HCT116 (cell line): ENCODE results near the gene SLAMF1. TPM values are rescaled to one million over a fixed set of nuclear protein-coding genes. Genes with fewer than 3 reads are reported as not detected.

ENCODE experiments used
- ATAC-seq: fragments of 200-7000 bp; cut with Tn5 transposase; 2 replicates; pipeline ENCODE4 v1.9.1; 2020; ENCODE audit warnings: mild to moderate bottlenecking, moderate library complexity
- BruUV-seq: library from RNA; stranded (reverse); fragments of 400-500 nt; replicated peaks from 2 replicates; lab custom pipeline; 2021; lab: Mats Ljungman, UMichigan
- CTCF ChIA-PET: fragments of 300-600 bp; sonication (Branson Sonifier 250); formaldehyde crosslinking; loops from one replicate; lab custom pipeline; 2021; ENCODE audit warnings: antibody characterized with exemption; lab: Charles Lee
- POLR2A ChIA-PET: fragments of 300-600, 350-600 bp; sonication (Branson Sonifier 250); formaldehyde crosslinking; loops from one replicate; lab custom pipeline; 2021; ENCODE audit warnings: antibody characterized with exemption; lab: Charles Lee
- RAD21 ChIA-PET, 2 experiments: fragments of 300-600 bp; sonication (Branson Sonifier 250); formaldehyde crosslinking; loops; one replicate each; lab custom pipeline; 2023; ENCODE audit warnings: low total read pairs in 2 of 2; ENCODE audit not compliant: uncharacterized antibody in 2 of 2, unreplicated experiment in 2 of 2, low non-redundant PET in 1 of 2; lab: Charles Lee
- DNase-seq: peaks from one replicate; pipeline ENCODE4 v3.0.0-alpha.2; 2010; ENCODE audit warnings: low read depth, low spot score
- H2AFZ ChIP-seq: fragments of 200-600 bp; shearing (Covaris generic), sonication (generic); 2 replicates; pipeline ENCODE4 v1.6.1; 2017; ENCODE audit warnings: low read depth, mixed run types, mixed read lengths, antibody characterized with exemption, low read length; ENCODE audit not compliant: poor library complexity, severe bottlenecking
- H3K27ac ChIP-seq: 2 replicates; pipeline ENCODE4 v1.5.1; 2012; ENCODE audit warnings: low read depth, low read length
- H3K27me3 ChIP-seq: fragments of 200-600 bp; sonication (generic); 2 replicates; pipeline ENCODE4 v1.6.1; 2016; ENCODE audit warnings: mixed run types, low read length, mixed read lengths; ENCODE audit not compliant: insufficient read depth
- H3K36me3 ChIP-seq, 2 experiments: fragments of 200-500 bp in 1 of 2; fragments of 200-600 bp in 1 of 2; sonication (Bioruptor generic) in 1 of 2; sonication (generic) in 1 of 2; 2 replicates each; pipeline versions ENCODE4 v1.5.1 to v1.6.1; 2014 to 2016; ENCODE audit warnings: low read length in 2 of 2, inconsistent platforms in 1 of 2, mixed read lengths in 1 of 2, mixed run types in 1 of 2; ENCODE audit not compliant: insufficient read depth in 2 of 2, control insufficient read depth in 1 of 2
- H3K4me1 ChIP-seq, 2 experiments: fragments of 200-600 bp in 1 of 2; sonication (generic) in 1 of 2; 2 replicates each; pipeline versions ENCODE4 v1.5.1 to v1.6.1; 2012 to 2017; ENCODE audit warnings: low read length in 2 of 2, inconsistent platforms in 1 of 2, mild to moderate bottlenecking in 1 of 2, mixed read lengths in 1 of 2, mixed run types in 1 of 2, moderate library complexity in 1 of 2; ENCODE audit not compliant: insufficient read depth in 2 of 2, control insufficient read depth in 1 of 2
- H3K4me2 ChIP-seq: fragments of 200-600 bp; sonication (generic); 2 replicates; pipeline ENCODE4 v1.6.1; 2017; ENCODE audit warnings: mixed run types, low read length, mixed read lengths
- H3K4me3 ChIP-seq, 2 experiments: fragments of 200-600 bp in 1 of 2; sonication (generic) in 1 of 2; replicated peaks in 1 of 2; 2 replicates each; pipeline ENCODE4 v1.5.1; 2011 to 2016; ENCODE audit warnings: low read length in 2 of 2, control low read depth in 1 of 2, low read depth in 1 of 2, mild to moderate bottlenecking in 1 of 2, mixed read lengths in 1 of 2, mixed run types in 1 of 2
- H3K79me2 ChIP-seq: fragments of 200-600 bp; sonication (generic); 2 replicates; pipeline ENCODE4 v1.6.1; 2017; ENCODE audit warnings: mild to moderate bottlenecking, mixed run types, low read length, moderate library complexity, mixed read lengths; ENCODE audit not compliant: insufficient read depth
- H3K9ac ChIP-seq: fragments of 200-600 bp; sonication (generic); 2 replicates; pipeline ENCODE4 v1.6.1; 2016; ENCODE audit warnings: low read length, mixed read lengths
- H3K9me2 ChIP-seq: fragments of 200-600 bp; sonication (generic), shearing (Covaris generic); 2 replicates; pipeline ENCODE4 v1.6.1; 2017; ENCODE audit warnings: mixed run types, mild to moderate bottlenecking, moderate library complexity; ENCODE audit not compliant: insufficient read depth
- H3K9me3 ChIP-seq, 2 experiments: fragments of 200-500 bp in 1 of 2; fragments of 200-600 bp in 1 of 2; sonication (Bioruptor generic) in 1 of 2; sonication (generic) in 1 of 2; 2 replicates each; pipeline ENCODE4 v1.6.1; 2014 to 2017; ENCODE audit warnings: low read length in 2 of 2, mixed read lengths in 2 of 2, inconsistent platforms in 1 of 2, low read depth in 1 of 2, mild to moderate bottlenecking in 1 of 2, mixed run types in 1 of 2, moderate library complexity in 1 of 2; ENCODE audit not compliant: control insufficient read depth in 1 of 2, insufficient read depth in 1 of 2
- H4K20me1 ChIP-seq: fragments of 200-600 bp; sonication (generic), shearing (Covaris generic); 2 replicates; pipeline ENCODE4 v1.6.1; 2017; ENCODE audit warnings: mixed run types, mild to moderate bottlenecking, moderate library complexity; ENCODE audit not compliant: insufficient read depth
- CEBPB ChIP-seq: IDR thresholded peaks from 2 replicates; pipeline ENCODE4 v1.6.1; 2012; ENCODE audit warnings: low read depth
- CTCF ChIP-seq, 3 experiments: fragments of 200-600 bp in 1 of 3; sonication (generic) in 1 of 3; IDR thresholded peaks in 2 of 3; conservative IDR thresholded peaks in 1 of 3; 2 replicates each; pipeline ENCODE4 v1.5.1; 2012 to 2017; ENCODE audit warnings: low read depth in 2 of 3, low read length in 2 of 3, antibody characterized with exemption in 1 of 3, borderline replicate concordance in 1 of 3, control low read depth in 1 of 3, mild to moderate bottlenecking in 1 of 3, mixed read lengths in 1 of 3, mixed run types in 1 of 3, moderate library complexity in 1 of 3; ENCODE audit not compliant: insufficient read depth in 1 of 3
- EZH2phosphoT487 ChIP-seq: fragments of 200-600 bp; IDR thresholded peaks from 2 replicates; pipeline ENCODE4 v1.6.1; 2018; ENCODE audit warnings: antibody characterized with exemption, borderline replicate concordance
- FOSL1 ChIP-seq: IDR thresholded peaks from 2 replicates; pipeline ENCODE4 v1.6.1; 2012; ENCODE audit warnings: low read depth
- SIN3A ChIP-seq: IDR thresholded peaks from 2 replicates; pipeline ENCODE4 v1.6.1; 2012; ENCODE audit warnings: low read depth
- SP1 ChIP-seq: IDR thresholded peaks from 2 replicates; pipeline ENCODE4 v1.6.1; 2012; ENCODE audit warnings: low read depth
- TCF7L2 ChIP-seq: IDR thresholded peaks from 2 replicates; pipeline ENCODE4 v1.7.0; 2011; ENCODE audit warnings: borderline replicate concordance, inconsistent platforms; ENCODE audit not compliant: insufficient read depth, insufficient read length; ENCODE audit errors: extremely low read depth
- ZBTB33 ChIP-seq: IDR thresholded peaks from 2 replicates; pipeline ENCODE4 v1.6.1; 2011; ENCODE audit warnings: mild to moderate bottlenecking, low read length, moderate library complexity; ENCODE audit not compliant: insufficient replicate concordance; ENCODE audit errors: extremely low read depth
- ZNF274 ChIP-seq: fragments of 200-500 bp; sonication (Bioruptor generic); IDR thresholded peaks from 2 replicates; pipeline ENCODE4 v1.6.1; 2014; ENCODE audit warnings: mild to moderate bottlenecking, low read depth, low read length, inconsistent platforms
- intact Hi-C: fragments of 100-400 bp; cut with micrococcal nuclease; formaldehyde crosslinking; loops from 2 replicates; pipeline ENCODE4 v1.10.0; 2022
- total RNA-seq: library from RNA; stranded (reverse); gene quantifications from one replicate; pipeline ENCODE4 v1.2.1, GENCODE V29; 2021; ENCODE audit not compliant: unreplicated experiment

SLAMF1 gene
- total RNA-seq, 1 experiment from 2014 or later: 0.30 TPM

- Histone ChIP-seq H3K9ac (no peak overlapping the region), H3K36me3 (no peaks in the 10 kb centered on the region), H3K4me2 (no peak overlapping the region), H3K9me2 (no peaks in the 10 kb centered on the region), H3K9me3 (no peaks in the 10 kb centered on the region), H4K20me1 (no peaks in the 10 kb centered on the region), H3K27me3 (no peaks in the 10 kb centered on the region; the same call in 1 of the 2 replicates), H3K27ac (no peak overlapping the region), H3K79me2 (no peaks in the 10 kb centered on the region), H3K4me3 (no peak overlapping the region), H2AFZ (no peak overlapping the region), H3K4me1 (no peaks in the 10 kb centered on the region)
- BruUV-seq: no TSS peak
- TF ChIP-seq ZNF274 (no peak), FOSL1 (no peak), TCF7L2 (no peak), EZH2phosphoT487 (no peak), CEBPB (no peak), SIN3A (no peak), SP1 (no peak), CTCF (IDR thresholded peaks at IDR 0.05 in 2 of 3, conservative IDR thresholded peaks at IDR 0.05 in 1 of 3; ENCODE audit: borderline replicate concordance in 1 of 3, insufficient read depth in 1 of 3, low read depth in 2 of 3, low read length in 2 of 3) (no peak), ZBTB33 (no peak)
- intact Hi-C loops: no loop called here
- ATAC-seq: no peak
- POLR2A ChIA-PET: no interaction called here
- CTCF ChIA-PET: no interaction called here
- RAD21 ChIA-PET: no interaction called here
- no peak for DNase-seq
Observed at GRCh38 chr1:160576884-160577283, 70.0 kb downstream of the SLAMF1 start.
